Naive thymus-derived CD8-positive, alpha-beta T cell (primary cell): Measurements from ENCODE around the gene WBP4. TPM values are rescaled to one million over a fixed set of nuclear protein-coding genes. Genes with fewer than 3 reads are reported as not detected.

Experiments
- ATAC-seq, 2 donors: fragments of 150-1000 bp; cut with Tn5 transposase in 1 of 2; sonication (Bioruptor Pico), chemical (Tn5 transposase) in 1 of 2; 1 replicate in 1 of 2; 2 replicates in 1 of 2; pipeline ENCODE4 v1.10.0; 2021; ENCODE audit warnings: mild to moderate bottlenecking in 2 of 2, moderate library complexity in 2 of 2
- POLR2A ChIA-PET: fragments of 350-600 bp; sonication (Branson Sonifier 250); formaldehyde crosslinking; loops from one replicate; lab custom pipeline; 2021; ENCODE audit warnings: antibody characterized with exemption; lab: Charles Lee
- DNase-seq, 10 donors: peaks; one replicate each; pipeline versions ENCODE4 v3.0.0 to v3.0.0-alpha.2; 2020 to 2022
- H3K27ac Mint-ChIP-seq, 10 donors: one replicate each; pipeline ENCODE4 v1.8.0; 2020 to 2022; ENCODE audit warnings: mild to moderate bottlenecking in 10 of 10, mixed read lengths in 10 of 10, moderate library complexity in 4 of 10, inconsistent platforms in 1 of 10
- H3K27me3 Mint-ChIP-seq, 5 donors: one replicate each; pipeline ENCODE4 v1.8.0; 2021 to 2022; ENCODE audit warnings: mixed read lengths in 5 of 5
- H3K36me3 Mint-ChIP-seq, 3 donors: one replicate each; pipeline ENCODE4 v1.8.0; 2020 to 2022; ENCODE audit warnings: mixed read lengths in 3 of 3, mild to moderate bottlenecking in 2 of 3, inconsistent platforms in 1 of 3
- H3K4me1 Mint-ChIP-seq, 4 donors: one replicate each; pipeline ENCODE4 v1.8.0; 2021 to 2022; ENCODE audit warnings: mixed read lengths in 4 of 4
- H3K4me3 Mint-ChIP-seq, 10 donors: one replicate each; pipeline ENCODE4 v1.8.0; 2020 to 2022; ENCODE audit warnings: mild to moderate bottlenecking in 10 of 10, mixed read lengths in 10 of 10, moderate library complexity in 6 of 10, inconsistent platforms in 1 of 10
- H3K9me3 Mint-ChIP-seq, 9 donors: one replicate each; pipeline ENCODE4 v1.8.0; 2020 to 2022; ENCODE audit warnings: mixed read lengths in 9 of 9, mild to moderate bottlenecking in 3 of 9, inconsistent platforms in 1 of 9, moderate library complexity in 1 of 9
- microRNA-seq: library from miRNA; unstranded; fragments of <30 nt; microRNA quantifications from one replicate; pipeline ENCODE4 v1.2.0, GENCODE V29; 2022; ENCODE audit warnings: borderline microRNAs expressed
- polyA plus RNA-seq, 3 donors: library from polyadenylated mRNA; unstranded; fragments of 300-500 nt; fragmentation: Illumina TruSeq; gene quantifications; one replicate each; pipeline ENCODE4 v1.2.3, GENCODE V29; 2021
- total RNA-seq, 8 experiments: library from RNA in 2 of 8; stranded (reverse) in 2 of 8; gene quantifications; one replicate each; pipeline ENCODE4 v1.2.3 and lab custom pipeline; 2021 to 2026

Gene WBP4
- total and polyA plus RNA-seq, 5 experiments from 2014 or later, result 3.7 to 9.0 (median 4.9) TPM

DNA sequence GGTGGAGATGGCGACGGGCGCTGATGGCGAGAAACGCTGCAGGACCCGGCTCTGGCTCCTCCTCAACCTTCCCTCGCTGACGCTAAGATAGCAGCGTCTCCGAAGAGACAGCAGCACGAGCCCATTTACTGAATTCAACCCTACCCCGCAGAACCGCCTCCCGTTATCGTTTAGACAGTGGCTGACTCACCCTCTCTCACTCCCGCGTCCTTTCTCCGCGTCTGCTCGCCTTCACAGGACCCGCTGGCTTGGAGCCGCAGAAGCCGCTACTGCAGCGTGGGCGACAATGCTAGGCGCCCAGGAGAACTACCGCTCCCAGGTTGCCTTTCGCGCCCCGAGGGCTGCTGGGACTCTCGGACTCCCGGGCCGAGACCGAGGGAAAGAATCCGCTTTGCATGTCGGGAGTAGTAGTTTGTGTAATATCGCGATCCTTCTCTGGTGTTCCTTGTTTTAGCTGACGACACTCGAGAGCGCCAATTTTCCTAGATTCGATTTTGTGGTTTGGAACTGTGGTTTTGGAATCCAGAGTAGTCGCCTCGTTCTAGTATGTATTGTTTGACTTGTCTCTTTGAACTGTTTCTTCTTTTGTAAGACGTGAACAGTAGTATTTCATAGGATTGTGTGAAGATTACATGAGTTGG is 71.3 kb downstream of the WBP4 start, which contains the start of gene KBTBD6:
TSS of gene KBTBD6 (minus strand) at position 291 of the 641 bp plus-strand sequence. CDS start 291 bp downstream, outside the sequence.
- peak; percentile 82 to 92 (median 89) for DNase-seq
- Mint-ChIP-seq H3K4me1 (peaks cover 23 to 56% (median 49%) of the 10 kb centered on the region in 4 donors), H3K27me3 (no peaks in the 10 kb centered on the region), H3K36me3 (peaks cover 0 to 7% (median 6%) of the 10 kb centered on the region in 3 donors), H3K4me3 (peak within 1 kb of the TSS; percentile 90 to 99 (median 98)), H3K9me3 (peaks cover 0 to 2% (median 0%) of the 10 kb centered on the region in 9 donors), H3K27ac (peak within 1 kb of the TSS; percentile 69 to 97 (median 96))
- POLR2A ChIA-PET, result interaction anchor here (0.5 to 1.0 kb wide), 3 partner anchors 9 to 1139 kb away, joined by 3 to 5 read pairs (median 3); partner anchors contain the start of gene AKAP11
- peak; percentile 97 for ATAC-seq

Small RNA genes within 50 kb of the gene (microRNA-seq; reads per million reads assigned to microRNA genes)
- gene MIR3168, result not detected

Other genes starting within 250 kb of the WBP4 start
- gene ELF1, start 42.2 kb upstream of the WBP4 start, total RNA-seq, result 100 to 1,000 TPM; 184 to 200 TPM
- gene ELF1, start 42.2 kb upstream of the WBP4 start, polyA plus RNA-seq, result 100 to 1,000 TPM; 127 to 155 (median 130) TPM
- gene KBTBD6, start 71.3 kb downstream of the WBP4 start, total RNA-seq, result 1 to 10 TPM; 5.4 to 5.7 TPM
- 1 to 10 TPM; 2.3 to 4.9 (median 4.4) TPM for gene KBTBD6, start 71.3 kb downstream of the WBP4 start, polyA plus RNA-seq
- gene KBTBD7, start 133.1 kb downstream of the WBP4 start, total RNA-seq, result 1 to 10 TPM; 6.4 to 6.8 TPM
- 1 to 10 TPM; 4.6 to 7.5 (median 5.0) TPM for gene KBTBD7, start 133.1 kb downstream of the WBP4 start, polyA plus RNA-seq
- 10 to 100 TPM; 44.2 to 45.9 TPM for gene MTRF1, start 202.1 kb downstream of the WBP4 start, total RNA-seq
- gene MTRF1, start 202.1 kb downstream of the WBP4 start, polyA plus RNA-seq, result 10 to 100 TPM; 13.8 to 24.3 (median 19.7) TPM
- gene NAA16, start 249.8 kb downstream of the WBP4 start, total RNA-seq, result 10 to 100 TPM; 85.1 to 95.5 TPM
- 10 to 100 TPM; 22.6 to 43.3 (median 26.5) TPM for gene NAA16, start 249.8 kb downstream of the WBP4 start, polyA plus RNA-seq